Muscle layer of duodenum (tissue), 2 donors: Measurements from ENCODE around the gene CDRT4.

Experiments
- H3K27ac ChIP-seq: one replicate; pipeline ENCODE4 v1.7.0; 2013; ENCODE audit warnings: mild to moderate bottlenecking, low read length
- H3K27me3 ChIP-seq: one replicate; pipeline ENCODE4 v1.7.0; 2013; ENCODE audit warnings: low read depth, mild to moderate bottlenecking, control low read depth, low read length
- H3K36me3 ChIP-seq, 2 donors: one replicate each; pipeline ENCODE4 v1.7.0; 2013; ENCODE audit warnings: low read length in 2 of 2, control low read depth in 1 of 2, mild to moderate bottlenecking in 1 of 2; ENCODE audit not compliant: insufficient read depth in 2 of 2, control insufficient read depth in 1 of 2
- H3K4me1 ChIP-seq, 2 donors: one replicate each; pipeline ENCODE4 v1.7.0; 2013; ENCODE audit warnings: low read length in 2 of 2, mild to moderate bottlenecking in 2 of 2, control low read depth in 1 of 2, moderate library complexity in 1 of 2; ENCODE audit not compliant: insufficient read depth in 2 of 2, control insufficient read depth in 1 of 2
- H3K4me3 ChIP-seq, 2 donors: one replicate each; pipeline ENCODE4 v1.7.0; 2013; ENCODE audit warnings: low read length in 2 of 2, low read depth in 1 of 2, mild to moderate bottlenecking in 1 of 2
- H3K9me3 ChIP-seq, 2 donors: one replicate each; pipeline ENCODE4 v1.7.0; 2013; ENCODE audit warnings: low read length in 2 of 2, control low read depth in 1 of 2, mild to moderate bottlenecking in 1 of 2; ENCODE audit not compliant: control insufficient read depth in 1 of 2
- donor health status: healthy.

Gene CDRT4

GRCh38 chr17:15454346-15454745 is 13.1 kb downstream of the CDRT4 start:
- H3K9me3 ChIP-seq: peaks cover 0 to 4% of the 10 kb centered on the region in 2 donors
- H3K36me3 ChIP-seq: no peaks in the 10 kb centered on the region
- H3K4me3 ChIP-seq: no peak overlapping the region
- H3K4me1 ChIP-seq: peaks cover 10 to 15% of the 10 kb centered on the region in 2 donors
- H3K27ac ChIP-seq: peak overlapping the region; percentile 41
- no peaks in the 10 kb centered on the region for H3K27me3 ChIP-seq

- H3K27me3 ChIP-seq: no peaks in the 10 kb centered on the region
- H3K36me3 ChIP-seq: no peaks in the 10 kb centered on the region
- peaks cover 10 to 15% of the 10 kb centered on the region in 2 donors for H3K4me1 ChIP-seq
- H3K9me3 ChIP-seq: peaks cover 0 to 4% of the 10 kb centered on the region in 2 donors
- H3K27ac ChIP-seq: peak overlapping the region; percentile 49
- no peak overlapping the region for H3K4me3 ChIP-seq
Observed at GRCh38 chr17:15453782-15454181, 13.6 kb downstream of the CDRT4 start.

GRCh38 chr17:15453246-15453645 is 14.2 kb downstream of the CDRT4 start:
- peak overlapping the region; percentile 49 for H3K27ac ChIP-seq
- H3K4me3 ChIP-seq: no peak overlapping the region
- H3K9me3 ChIP-seq: peaks cover 0 to 4% of the 10 kb centered on the region in 2 donors
- H3K27me3 ChIP-seq: no peaks in the 10 kb centered on the region
- H3K4me1 ChIP-seq: peaks cover 10 to 15% of the 10 kb centered on the region in 2 donors
- no peaks in the 10 kb centered on the region for H3K36me3 ChIP-seq

GRCh38 chr17:15452746-15453145 is 14.7 kb downstream of the CDRT4 start:
- Histone ChIP-seq H3K27me3 (no peaks in the 10 kb centered on the region), H3K9me3 (peaks cover 0 to 4% of the 10 kb centered on the region in 2 donors), H3K4me1 (peaks cover 10 to 13% of the 10 kb centered on the region in 2 donors), H3K36me3 (no peaks in the 10 kb centered on the region), H3K27ac (peak overlapping the region; percentile 34), H3K4me3 (no peak overlapping the region)

- H3K9me3 ChIP-seq: peaks cover 0 to 4% of the 10 kb centered on the region in 2 donors
- H3K4me1 ChIP-seq: peaks cover 0 to 2% of the 10 kb centered on the region in 2 donors
- no peaks in the 10 kb centered on the region for H3K36me3 ChIP-seq
- H3K27ac ChIP-seq: no peak overlapping the region
- H3K27me3 ChIP-seq: no peaks in the 10 kb centered on the region
- no peak overlapping the region for H3K4me3 ChIP-seq
Observed at GRCh38 chr17:15451680-15452079, 15.7 kb downstream of the CDRT4 start.

- peak overlapping the region; percentile 33 for H3K27ac ChIP-seq
- H3K36me3 ChIP-seq: no peaks in the 10 kb centered on the region
- H3K9me3 ChIP-seq: no peaks in the 10 kb centered on the region
- no peaks in the 10 kb centered on the region for H3K4me1 ChIP-seq
- H3K27me3 ChIP-seq: no peaks in the 10 kb centered on the region
- no peak overlapping the region for H3K4me3 ChIP-seq
Observed at GRCh38 chr17:15448580-15448956, 18.9 kb downstream of the CDRT4 start.

- Histone ChIP-seq H3K36me3 (no peaks in the 10 kb centered on the region), H3K4me1 (no peaks in the 10 kb centered on the region), H3K27me3 (no peaks in the 10 kb centered on the region), H3K4me3 (no peak overlapping the region), H3K27ac (peak overlapping the region; percentile 33), H3K9me3 (no peaks in the 10 kb centered on the region)
Observed at GRCh38 chr17:15447928-15448579, 19.4 kb downstream of the CDRT4 start.

- Histone ChIP-seq H3K9me3 (no peaks in the 10 kb centered on the region), H3K4me1 (no peaks in the 10 kb centered on the region)
Observed at GRCh38 chr17:15446036-15446435, 21.4 kb downstream of the CDRT4 start.

GRCh38 chr17:15444805-15445204 is 22.6 kb downstream of the CDRT4 start:
- Histone ChIP-seq H3K9me3 (no peaks in the 10 kb centered on the region), H3K4me1 (no peaks in the 10 kb centered on the region), H3K27ac (no peak overlapping the region), H3K36me3 (no peaks in the 10 kb centered on the region), H3K27me3 (no peaks in the 10 kb centered on the region), H3K4me3 (no peak overlapping the region)

More at GRCh38 chr17:15446036-15446435, 21.4 kb downstream of the CDRT4 start:
- Histone ChIP-seq H3K36me3 (no peaks in the 10 kb centered on the region), H3K4me3 (no peak overlapping the region), H3K27ac (no peak overlapping the region), H3K27me3 (no peaks in the 10 kb centered on the region)

GRCh38 chr17:15442311-15443180 is 24.9 kb downstream of the CDRT4 start:
- Histone ChIP-seq H3K36me3 (no peaks in the 10 kb centered on the region), H3K4me1 (no peaks in the 10 kb centered on the region), H3K4me3 (no peak overlapping the region), H3K9me3 (no peaks in the 10 kb centered on the region), H3K27ac (no peak overlapping the region), H3K27me3 (no peaks in the 10 kb centered on the region)

GRCh38 chr17:15441315-15441714 is 26.1 kb downstream of the CDRT4 start:
- H3K27me3 ChIP-seq: no peaks in the 10 kb centered on the region
- no peak overlapping the region for H3K4me3 ChIP-seq
- H3K9me3 ChIP-seq: no peaks in the 10 kb centered on the region
- no peaks in the 10 kb centered on the region for H3K36me3 ChIP-seq
- peaks cover 5 to 9% of the 10 kb centered on the region in 2 donors for H3K4me1 ChIP-seq
- no peak overlapping the region for H3K27ac ChIP-seq
